Hematopoietic multipotent progenitor cell treated with erythropoietin and hydrocortisone succinate and interleukin-3 and kit ligand, for 8 days (in vitro differentiated cells): ENCODE results near the gene FMR1NB.
A peak's percentile ranks its signal among the peaks of the same experiment; 100 is the strongest.

Experiments used
- DNase-seq: peaks from one replicate; pipeline ENCODE4 v3.0.0-alpha.2; 2015

FMR1NB gene, protein sequence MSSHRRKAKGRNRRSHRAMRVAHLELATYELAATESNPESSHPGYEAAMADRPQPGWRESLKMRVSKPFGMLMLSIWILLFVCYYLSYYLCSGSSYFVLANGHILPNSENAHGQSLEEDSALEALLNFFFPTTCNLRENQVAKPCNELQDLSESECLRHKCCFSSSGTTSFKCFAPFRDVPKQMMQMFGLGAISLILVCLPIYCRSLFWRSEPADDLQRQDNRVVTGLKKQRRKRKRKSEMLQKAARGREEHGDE

DNA sequence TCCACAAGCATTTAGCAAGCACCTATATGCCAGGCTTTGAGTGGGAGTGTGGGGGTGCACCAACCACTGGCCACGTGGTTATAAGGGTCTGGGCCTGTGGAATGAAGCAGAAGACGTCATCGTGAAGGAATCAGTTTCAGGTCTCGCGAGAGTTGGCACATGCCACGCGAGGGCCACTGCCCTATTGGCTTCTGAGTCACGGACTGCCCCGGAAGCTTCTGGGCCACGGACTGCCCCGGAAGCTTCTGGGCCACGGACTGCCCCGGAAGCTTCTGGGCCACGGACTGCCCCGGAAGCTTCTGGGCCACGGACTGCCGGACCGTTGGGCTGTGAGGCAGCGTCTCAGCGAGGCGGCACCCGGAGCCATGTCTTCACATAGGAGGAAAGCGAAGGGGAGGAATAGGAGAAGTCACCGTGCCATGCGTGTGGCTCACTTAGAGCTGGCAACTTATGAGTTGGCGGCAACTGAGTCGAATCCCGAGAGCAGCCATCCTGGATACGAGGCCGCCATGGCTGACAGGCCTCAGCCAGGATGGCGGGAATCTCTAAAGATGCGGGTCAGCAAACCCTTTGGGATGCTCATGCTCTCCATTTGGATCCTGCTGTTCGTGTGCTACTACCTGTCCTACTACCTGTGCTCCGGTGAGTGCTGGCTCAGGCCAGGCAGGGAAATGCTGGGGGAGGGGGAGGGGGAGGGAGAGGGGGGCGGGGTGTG is at the start of gene FMR1NB:
Gene FMR1NB, plus strand, starts transcription at position 300 of the 715 bp plus-strand sequence. Its CDS starts 66 bp downstream, at position 366.
- no peak for DNase-seq

DNA sequence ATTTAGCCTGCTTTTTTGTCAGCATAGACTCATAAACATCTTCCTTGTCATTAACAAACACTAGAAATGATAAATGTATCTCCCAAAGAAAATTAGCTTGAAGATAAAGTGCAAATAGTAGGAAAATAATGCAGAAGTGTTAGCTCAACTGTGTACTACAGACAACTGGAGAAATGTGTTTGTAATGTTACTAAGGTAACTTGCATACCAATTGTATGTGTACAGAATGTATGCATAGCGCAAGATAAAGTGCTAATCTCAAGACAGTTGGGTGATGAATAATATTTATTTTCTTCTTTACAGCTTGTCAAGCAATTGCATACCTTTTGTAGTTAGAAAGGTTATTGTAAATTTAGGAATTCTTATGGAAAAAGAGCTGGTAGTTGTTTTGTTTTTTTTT is 47.3 kb upstream of the FMR1NB start:
- DNase-seq = no peak

DNA sequence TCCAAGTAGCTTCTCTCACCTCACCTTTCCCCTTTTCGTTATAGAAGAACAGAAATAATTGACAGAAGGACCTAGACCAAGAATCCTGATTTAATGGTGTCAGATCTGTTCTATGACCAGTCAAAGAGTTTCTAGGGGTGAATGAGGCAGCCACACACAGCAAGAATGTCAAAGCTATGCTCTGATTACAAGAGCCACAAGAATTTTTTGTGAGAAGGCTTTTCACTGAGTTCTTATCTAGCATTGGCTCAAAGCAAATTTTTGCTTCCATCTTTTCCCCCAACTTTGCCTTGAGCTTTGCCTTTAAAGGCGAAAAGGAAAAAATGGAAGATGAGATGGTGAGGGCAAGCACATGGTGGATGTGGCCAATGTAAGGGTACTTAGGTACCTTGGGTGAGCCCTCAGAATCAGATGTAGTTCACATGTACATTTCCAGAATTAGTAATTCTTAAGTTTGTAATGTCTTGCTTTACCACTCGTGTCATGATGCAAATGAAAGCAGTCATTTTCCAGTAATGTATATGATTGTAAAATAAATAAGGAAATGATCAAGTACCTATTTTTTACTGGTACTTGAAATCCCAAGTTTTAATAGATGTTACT is 45.9 kb upstream of the FMR1NB start:
- no peak for DNase-seq

DNA sequence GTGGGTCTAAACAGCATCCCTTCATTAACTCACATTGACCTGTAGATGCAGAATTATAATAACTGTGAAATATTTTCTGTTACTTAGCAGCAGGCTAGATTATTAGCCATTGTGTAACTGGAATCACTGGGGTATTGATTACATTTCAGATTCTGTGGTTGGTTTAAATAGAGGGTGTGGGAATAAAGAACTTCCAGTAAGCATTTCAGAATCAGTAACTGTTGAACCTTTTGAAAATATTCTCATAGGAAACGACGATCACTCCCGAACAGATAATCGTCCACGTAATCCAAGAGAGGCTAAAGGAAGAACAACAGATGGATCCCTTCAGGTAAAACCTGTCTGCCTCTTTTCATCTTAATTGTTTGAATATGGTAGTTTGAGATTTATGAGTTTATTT is 35.9 kb upstream of the FMR1NB start:
- no peak for DNase-seq

DNA sequence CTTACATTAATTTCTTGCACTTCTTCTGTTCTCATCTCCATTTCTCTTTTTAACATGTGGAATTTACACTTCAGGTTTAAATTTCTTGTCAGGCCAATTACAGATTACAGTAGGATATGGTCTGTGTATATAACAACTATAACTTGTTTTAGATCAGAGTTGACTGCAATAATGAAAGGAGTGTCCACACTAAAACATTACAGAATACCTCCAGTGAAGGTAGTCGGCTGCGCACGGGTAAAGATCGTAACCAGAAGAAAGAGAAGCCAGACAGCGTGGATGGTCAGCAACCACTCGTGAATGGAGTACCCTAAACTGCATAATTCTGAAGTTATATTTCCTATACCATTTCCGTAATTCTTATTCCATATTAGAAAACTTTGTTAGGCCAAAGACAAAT is 32.6 kb upstream of the FMR1NB start:
- no peak for DNase-seq

DNA sequence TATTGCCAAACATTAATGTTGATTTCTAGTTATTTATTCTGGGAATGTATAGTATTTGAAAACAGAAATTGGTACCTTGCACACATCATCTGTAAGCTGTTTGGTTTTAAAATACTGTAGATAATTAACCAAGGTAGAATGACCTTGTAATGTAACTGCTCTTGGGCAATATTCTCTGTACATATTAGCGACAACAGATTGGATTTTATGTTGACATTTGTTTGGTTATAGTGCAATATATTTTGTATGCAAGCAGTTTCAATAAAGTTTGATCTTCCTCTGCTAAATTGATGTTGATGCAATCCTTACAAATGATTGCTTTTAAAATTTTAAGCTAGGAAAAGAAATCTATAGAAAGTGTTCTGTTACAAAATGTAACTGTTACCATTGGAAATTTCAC is 30.8 kb upstream of the FMR1NB start:
- DNase-seq = no peak

DNA sequence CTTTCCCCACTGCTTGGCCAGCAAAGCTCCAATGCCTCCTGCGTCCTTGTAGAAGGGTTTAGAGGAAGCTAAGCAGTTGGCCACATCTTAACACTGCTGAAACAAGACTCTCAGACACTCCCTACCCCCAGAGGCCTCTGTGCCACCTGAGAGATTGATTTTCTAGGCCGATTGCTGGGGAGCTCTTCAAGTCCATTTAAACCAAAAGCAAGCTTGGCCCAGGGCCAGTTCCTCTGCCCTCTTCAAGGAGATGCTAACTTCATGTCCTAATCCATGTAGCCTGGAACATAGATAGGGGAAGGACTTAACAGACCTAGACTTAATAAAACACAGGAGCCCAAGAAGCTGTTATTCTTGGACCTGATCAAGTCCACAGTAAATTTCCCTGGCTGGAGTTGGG is 27.2 kb upstream of the FMR1NB start:
- no peak for DNase-seq

DNA sequence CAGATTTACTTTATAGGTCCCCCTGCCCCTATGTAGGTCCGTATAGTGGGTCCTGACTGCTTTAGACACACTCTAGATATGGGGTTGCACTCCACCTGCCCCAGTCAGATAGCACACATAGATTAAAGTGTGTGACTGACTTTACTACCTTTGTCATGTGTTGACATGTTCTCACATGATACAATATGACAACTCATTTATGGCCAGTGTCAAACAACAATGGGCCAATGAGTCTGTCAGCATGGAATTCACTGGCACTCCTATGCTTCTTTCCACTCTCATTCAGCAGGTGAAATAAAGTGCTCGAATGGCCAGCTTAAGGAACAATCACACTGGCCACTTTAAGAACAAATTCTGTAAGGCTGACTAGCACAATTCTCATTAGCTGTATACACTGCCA is 23.8 kb upstream of the FMR1NB start:
- no peak for DNase-seq

DNA sequence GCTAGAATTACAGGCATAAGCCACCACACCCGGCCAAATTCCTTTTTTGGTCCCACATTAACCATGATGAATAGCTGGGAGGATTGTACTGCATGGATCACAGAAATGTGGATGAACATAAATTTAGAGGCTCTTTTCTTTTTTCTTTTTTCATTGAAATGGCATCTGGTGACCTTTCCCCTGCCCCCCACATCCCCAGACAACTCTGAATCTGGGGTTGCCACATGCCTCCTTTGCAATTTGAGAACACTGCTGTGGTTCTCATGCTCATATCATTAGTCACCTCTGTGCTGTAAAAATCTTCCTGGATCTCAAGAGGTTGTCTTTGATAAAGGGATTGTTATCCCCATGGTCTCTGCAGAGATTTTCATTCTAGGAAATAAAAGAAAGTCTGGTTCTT is 22.8 kb upstream of the FMR1NB start:
- no peak for DNase-seq

DNA sequence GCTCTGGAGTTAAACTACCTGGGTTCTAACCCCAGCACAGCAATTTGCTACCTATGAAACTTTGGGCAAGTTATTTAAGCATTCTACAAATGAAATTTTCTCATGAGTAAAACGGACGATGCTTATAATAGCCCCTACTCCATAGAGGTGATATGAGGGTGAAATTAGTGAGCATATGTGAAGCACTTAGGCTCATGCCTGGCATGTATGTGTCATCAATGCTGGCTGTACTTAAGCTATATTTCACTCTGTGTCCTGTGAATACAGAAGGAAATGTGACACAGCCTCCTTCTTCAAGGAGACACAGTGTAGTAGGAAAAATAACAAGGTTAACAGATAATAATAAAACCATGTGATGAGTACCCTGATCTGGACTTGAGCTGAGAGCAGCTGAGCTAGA is 20.4 kb upstream of the FMR1NB start:
- DNase-seq = no peak

DNA sequence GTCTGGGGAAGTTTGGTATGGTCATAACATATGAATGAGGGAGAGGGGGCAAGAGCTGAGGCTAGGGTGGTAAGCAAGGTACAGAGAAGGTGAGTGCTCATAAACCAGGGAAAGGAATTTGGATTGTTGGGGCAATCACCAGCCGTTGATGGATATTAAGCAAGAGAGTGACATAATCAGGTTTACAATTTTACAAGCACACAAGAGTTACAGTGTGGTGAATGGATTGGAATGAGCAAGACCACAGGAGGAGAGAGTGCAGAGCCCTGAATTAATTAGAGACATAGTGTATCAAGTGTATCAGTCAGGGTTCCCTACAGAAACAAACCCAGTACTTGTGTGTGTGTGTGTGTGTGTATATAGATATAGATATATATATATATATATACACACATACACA is 18.7 kb upstream of the FMR1NB start:
- no peak for DNase-seq

DNA sequence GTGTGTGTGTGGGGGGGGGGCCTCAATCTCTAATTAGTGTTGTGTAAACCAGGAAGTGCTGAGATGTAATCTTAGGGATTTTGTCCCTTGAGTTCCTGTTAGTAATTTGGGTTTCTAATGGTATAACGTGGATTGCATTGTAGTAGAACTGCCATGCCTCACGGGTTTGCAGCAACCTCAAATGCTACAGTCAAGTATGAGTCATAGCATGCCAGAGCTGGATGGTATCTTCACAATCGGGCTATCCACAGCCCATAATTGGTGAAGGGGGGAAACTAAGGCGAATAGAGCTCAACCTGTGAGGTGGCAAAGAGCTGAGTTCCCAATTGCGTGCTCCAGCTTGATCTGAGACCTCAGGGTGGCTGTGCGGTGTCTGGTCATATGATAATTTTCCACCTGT is 2.2 kb upstream of the FMR1NB start:
- DNase-seq = no peak

DNA sequence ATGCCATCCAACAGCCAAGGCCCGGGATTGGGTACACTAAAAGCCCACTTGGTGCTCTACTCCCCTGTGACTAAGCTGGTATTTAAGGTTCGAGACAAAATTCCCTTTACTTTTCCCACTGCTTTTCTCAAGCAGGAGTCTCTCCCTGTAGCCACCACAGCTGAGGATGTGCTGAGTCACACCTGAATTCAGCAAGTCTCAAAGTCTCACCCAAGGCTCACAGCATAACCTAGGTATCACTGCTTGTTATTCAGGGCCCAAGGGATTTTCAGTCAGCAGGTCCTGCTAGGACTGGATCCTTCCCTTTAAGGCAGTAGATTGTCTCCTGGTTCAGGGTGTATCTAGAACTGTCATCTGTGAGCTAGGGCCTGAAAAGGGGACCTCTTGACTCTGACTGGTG is 39.2 kb downstream of the FMR1NB start:
- DNase-seq = no peak

DNA sequence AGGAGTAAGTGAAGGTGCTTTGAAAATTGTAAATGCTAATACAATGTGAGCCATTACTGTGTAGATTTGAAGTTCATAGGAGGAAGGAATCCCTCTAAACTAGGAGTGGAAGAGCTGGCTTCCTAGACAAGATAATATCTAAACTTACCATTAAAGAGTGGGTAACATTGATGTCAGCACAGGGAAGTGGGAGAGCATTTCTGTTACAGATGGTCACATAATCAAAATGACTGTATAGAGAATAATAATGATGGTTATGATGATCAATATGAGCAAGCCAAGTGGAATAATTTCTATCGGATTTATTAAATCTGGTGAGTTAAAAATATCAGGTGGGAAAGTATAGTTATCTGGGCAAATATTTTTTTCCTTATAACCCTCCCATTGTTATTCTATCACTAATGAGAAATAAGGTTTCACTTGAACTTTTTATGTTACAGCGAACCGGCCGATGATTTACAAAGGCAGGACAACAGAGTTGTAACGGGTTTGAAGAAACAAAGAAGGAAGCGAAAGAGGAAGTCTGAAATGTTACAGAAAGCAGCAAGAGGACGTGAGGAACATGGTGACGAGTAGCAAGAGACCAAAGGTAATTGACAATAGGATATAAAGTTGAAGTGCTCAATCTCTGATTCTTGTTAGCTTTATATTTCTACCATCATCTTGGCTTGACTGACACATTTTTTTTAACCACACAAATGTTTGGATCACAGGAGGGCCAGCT is 43.5 kb downstream of the FMR1NB start:
- DNase-seq = no peak

DNA sequence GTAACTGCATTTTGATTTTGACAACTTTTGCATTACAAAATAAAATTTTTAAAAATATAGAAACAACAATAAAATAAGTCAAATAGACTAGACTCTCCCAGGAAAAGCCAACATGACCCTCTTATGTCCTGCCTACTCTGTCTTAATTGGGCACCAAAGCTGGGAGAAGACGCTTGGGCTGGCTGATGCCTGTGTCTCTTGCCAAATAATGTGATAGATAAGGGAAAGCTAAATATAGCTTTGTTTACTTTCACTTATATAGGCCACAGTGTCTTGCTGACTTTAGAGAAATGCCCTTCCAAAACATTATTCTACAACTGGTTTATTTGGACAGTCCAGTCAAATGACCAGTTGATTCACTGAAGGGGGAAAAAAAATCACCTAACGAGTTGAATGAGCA is 54.2 kb downstream of the FMR1NB start:
- DNase-seq = no peak

DNA sequence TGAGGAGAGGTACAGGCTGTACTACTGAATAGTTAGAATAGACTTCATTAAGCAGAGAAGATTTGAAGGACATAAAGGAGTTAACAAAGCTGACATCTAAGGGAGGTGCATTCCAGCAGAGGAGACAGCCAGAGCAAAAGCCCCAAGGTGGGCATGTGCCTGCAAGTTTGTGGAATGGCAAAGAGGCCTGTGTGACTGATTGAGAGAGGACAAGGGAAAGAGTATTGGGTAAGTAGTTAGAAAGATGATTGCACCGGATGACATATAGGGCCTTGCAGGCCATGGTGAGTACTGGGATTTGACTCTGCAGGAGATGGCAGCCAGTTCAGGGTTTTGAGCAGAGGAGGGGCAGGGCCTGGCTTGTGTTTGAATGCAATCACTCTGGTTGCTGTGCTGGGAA is 55.9 kb downstream of the FMR1NB start:
- DNase-seq = no peak

DNA sequence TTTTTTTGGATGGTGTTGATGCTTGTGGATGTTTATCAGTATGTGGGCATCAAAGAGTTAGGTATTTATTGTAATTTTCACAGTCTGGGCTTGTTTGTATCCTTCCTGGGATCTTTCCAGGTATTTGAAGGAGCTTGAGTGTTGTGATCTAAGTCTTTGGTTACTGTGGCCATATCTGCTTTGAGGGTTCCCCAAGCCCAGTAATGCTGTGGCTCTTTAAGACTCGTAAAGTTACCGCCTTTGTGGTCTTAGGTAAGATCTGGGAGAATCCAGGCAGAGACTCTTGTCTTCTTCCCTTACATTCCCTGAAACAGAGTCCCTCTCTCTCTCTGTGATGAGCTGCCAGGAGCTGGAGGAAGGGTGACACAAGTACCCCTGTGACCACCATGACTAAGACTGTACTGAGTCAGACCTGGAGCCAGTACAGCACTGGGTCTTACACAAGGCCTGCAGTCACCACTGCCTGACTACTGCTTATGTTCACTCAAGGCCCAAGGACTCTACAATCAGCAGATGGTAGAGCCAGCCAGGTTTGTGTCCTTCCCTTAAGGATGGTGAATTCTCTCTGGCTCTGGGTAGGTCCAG is 62.2 kb downstream of the FMR1NB start:
- DNase-seq = no peak

DNA sequence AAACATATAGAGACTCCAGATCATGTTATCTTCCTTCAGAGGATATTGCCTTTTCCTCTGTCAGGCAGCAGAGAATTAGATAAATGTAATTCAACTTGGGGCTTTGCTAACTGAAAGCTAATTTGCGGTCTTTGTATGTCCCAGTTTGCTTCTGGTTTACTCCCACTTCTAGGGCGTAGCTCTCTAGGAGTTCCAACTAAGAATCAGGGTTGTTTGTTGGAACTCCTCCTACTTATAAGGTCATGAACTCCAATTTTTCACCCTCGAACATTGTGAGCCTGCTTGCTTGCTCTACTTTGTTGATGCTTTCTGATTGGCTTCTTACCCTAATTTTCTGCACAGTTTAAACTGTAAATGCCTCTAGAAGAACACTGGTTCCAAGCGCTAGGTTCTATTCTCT is 66.1 kb downstream of the FMR1NB start:
- DNase-seq = no peak

DNA sequence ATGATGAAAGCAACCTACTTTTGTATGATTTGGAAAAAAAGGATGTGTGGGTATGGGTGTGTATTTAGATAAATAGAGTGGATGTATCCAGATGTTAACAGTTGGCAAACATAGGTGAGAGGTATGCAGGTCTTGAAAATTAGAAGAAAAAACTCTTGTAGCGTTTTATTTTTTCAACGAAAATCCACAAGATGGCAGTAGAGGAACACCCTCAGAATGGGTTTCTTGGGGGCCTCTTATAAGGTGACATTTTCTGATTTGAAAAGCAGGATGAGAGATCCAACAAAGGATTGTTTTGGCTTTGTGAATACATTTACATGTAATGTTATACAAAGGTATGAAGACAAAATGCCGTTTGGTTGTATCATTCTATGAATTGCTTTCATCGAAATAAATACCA is 68.3 kb downstream of the FMR1NB start:
- DNase-seq = peak; percentile 43

DNA sequence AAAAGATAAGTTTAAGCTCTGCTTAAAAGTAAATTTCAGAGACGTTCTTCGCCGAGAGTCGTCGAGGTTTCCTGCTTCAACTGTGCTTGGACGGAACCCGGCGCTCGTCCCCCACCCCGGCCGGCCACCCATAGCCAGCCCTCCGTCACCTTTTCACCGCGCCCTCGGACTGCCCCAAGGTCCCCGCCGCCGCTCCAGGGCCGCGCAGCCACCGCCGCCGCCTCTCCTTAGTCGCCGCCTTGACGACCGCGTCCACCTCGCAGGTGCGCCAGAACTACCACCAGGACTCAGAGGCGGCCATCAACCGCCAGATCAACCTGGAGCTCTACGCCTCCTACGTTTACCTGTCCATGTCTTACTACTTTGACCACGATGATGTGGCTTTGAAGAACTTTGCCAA is 70.8 kb downstream of the FMR1NB start:
- no peak for DNase-seq

DNA sequence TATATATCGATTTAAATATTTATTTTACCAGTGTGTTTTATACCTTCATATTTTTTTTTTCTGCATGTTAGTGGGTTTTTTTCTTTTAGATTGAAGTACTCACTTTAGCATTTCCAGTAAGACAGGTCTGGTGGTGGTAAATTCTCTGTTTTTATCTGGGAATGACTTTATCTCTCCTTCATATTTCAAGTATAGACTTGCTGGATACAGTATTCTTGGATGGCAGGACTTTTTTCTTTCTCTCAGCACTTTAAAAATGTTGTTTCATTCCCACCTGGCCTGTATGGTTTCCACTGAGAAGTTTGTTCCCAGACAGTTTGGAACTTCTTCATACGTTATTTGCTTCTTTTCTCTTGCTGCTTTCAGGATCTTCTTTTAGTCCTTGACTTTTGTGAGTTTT is 86.1 kb downstream of the FMR1NB start:
- no peak for DNase-seq

DNA sequence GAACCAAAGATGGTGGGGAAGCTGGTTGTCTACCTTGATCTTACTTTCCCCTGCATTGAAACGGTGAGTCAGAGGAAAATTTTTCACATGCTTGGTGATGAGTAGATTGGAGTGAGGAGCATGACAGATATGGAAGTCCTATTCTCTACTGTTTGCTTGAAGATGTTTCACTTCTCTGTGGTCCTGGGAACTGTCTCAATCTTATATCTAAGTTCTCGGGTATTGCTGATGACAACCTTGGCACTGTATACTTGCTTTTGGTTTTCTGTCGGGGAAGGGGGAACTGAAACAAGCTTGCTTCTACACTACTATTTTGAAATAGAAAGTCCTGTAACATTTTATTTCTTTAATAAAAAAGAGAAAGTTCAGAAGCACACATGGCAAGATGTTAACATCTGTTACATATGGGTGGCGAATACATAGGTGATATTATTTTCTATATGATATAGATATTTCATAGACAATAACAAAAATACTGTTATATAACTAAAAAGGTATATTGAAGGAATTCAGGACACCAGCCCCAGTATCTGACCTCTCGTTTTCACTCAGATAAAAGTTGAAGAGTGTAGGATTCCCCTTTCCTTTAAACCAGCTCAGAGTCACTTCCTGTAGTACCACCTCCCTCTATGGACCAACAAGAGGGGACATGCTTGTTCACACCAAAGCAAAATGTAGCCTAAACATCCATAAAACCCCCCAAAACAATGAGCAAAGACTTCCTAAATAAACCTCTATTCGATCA is 88.8 kb downstream of the FMR1NB start:
- no peak for DNase-seq

DNA sequence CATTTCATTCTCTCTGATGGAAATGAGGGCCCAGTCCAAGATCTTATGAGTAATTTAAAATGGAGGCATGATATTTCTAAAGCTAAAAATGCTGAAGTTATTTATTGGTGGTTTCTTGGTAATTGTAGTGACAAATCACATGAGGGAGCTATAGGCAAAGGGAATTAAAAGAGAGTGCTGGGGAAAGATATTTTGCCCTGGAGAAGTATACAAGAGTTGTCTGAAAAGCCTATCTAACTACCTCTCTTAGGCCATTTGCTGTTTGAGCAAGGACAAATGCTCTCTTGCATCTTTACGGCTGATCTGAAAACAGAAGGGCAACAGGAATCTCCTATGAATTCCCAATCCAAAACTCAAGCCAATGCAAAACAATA is 89.4 kb downstream of the FMR1NB start:
- no peak for DNase-seq
